GM23338 (cell line): ENCODE results near the gene PLXNA2.

ENCODE experiments used
- CREB1 ChIP-seq: fragments of 250-450 bp; sonication (Bioruptor Pico); IDR thresholded peaks from 2 replicates; pipeline ENCODE4 v1.5.0; 2020; ENCODE audit warnings: low read depth, mild to moderate bottlenecking, moderate library complexity
- CTCF ChIP-seq, 2 experiments: fragments of 200-600 bp in 1 of 2; sonication (generic) in 1 of 2; conservative IDR thresholded peaks; 2 replicates each; pipeline versions ENCODE4 v1.5.1 to v1.6.1; 2016 to 2017; ENCODE audit warnings: antibody characterized with exemption in 2 of 2, low read depth in 2 of 2, mild to moderate bottlenecking in 2 of 2, moderate library complexity in 1 of 2
- EZH2 ChIP-seq: fragments of 200-600 bp; sonication (generic); IDR thresholded peaks from one replicate; pipeline ENCODE4 v1.8.0; 2017; ENCODE audit warnings: antibody characterized with exemption, mild to moderate bottlenecking, low read depth; ENCODE audit not compliant: unreplicated experiment
- EZH2phosphoT487 ChIP-seq: fragments of 200-600 bp; sonication (generic); IDR thresholded peaks from one replicate; pipeline ENCODE4 v1.8.1; 2018; ENCODE audit warnings: antibody characterized with exemption; ENCODE audit not compliant: unreplicated experiment
- JUNB ChIP-seq: IDR thresholded peaks from one replicate; pipeline ENCODE4 v1.6.1; 2016; ENCODE audit warnings: antibody characterized with exemption; ENCODE audit not compliant: unreplicated experiment
- NANOG ChIP-seq: IDR thresholded peaks from 2 replicates; pipeline ENCODE4 v1.6.1; 2016; ENCODE audit warnings: antibody characterized with exemption, borderline replicate concordance
- POLR2AphosphoS5 ChIP-seq: IDR thresholded peaks from 2 replicates; pipeline ENCODE4 v1.6.1; 2016; ENCODE audit warnings: antibody characterized with exemption, low read depth
- STAT1 ChIP-seq: IDR thresholded peaks from one replicate; pipeline ENCODE4 v1.6.1; 2016; ENCODE audit warnings: antibody characterized with exemption; ENCODE audit not compliant: unreplicated experiment
- ZNF114 ChIP-seq: fragments of 250-450 bp; sonication (Bioruptor Pico); IDR thresholded peaks from 2 replicates; pipeline ENCODE4 v1.5.0; 2020; ENCODE audit warnings: mild to moderate bottlenecking, moderate library complexity
- ZNF331 ChIP-seq: fragments of 250-450 bp; sonication (Bioruptor Pico); IDR thresholded peaks from 2 replicates; pipeline ENCODE4 v1.5.0; 2020; ENCODE audit warnings: low read depth, mild to moderate bottlenecking, moderate library complexity
- ZNF462 ChIP-seq: fragments of 250-450 bp; sonication (Bioruptor Pico); IDR thresholded peaks from 2 replicates; pipeline ENCODE4 v1.5.0; 2020; ENCODE audit warnings: mild to moderate bottlenecking, moderate library complexity
- TF ChIP-seq, protein P1 (sequence below): IDR thresholded peaks from one replicate; pipeline ENCODE4 v1.6.1; 2018; ENCODE audit warnings: antibody characterized with exemption; ENCODE audit not compliant: unreplicated experiment
- TF ChIP-seq, protein P2 (sequence below): IDR thresholded peaks from 2 replicates; pipeline ENCODE4 v1.6.1; 2016; ENCODE audit warnings: antibody characterized with exemption

- TF ChIP-seq EZH2, result no peak
- no peak for TF ChIP-seq CTCF (conservative IDR thresholded peaks at IDR 0.05; ENCODE audit: low read depth in 2 of 2)
- TF ChIP-seq EZH2phosphoT487, result no peak
- no peak for TF ChIP-seq POLR2AphosphoS5
- TF ChIP-seq, protein P1, sequence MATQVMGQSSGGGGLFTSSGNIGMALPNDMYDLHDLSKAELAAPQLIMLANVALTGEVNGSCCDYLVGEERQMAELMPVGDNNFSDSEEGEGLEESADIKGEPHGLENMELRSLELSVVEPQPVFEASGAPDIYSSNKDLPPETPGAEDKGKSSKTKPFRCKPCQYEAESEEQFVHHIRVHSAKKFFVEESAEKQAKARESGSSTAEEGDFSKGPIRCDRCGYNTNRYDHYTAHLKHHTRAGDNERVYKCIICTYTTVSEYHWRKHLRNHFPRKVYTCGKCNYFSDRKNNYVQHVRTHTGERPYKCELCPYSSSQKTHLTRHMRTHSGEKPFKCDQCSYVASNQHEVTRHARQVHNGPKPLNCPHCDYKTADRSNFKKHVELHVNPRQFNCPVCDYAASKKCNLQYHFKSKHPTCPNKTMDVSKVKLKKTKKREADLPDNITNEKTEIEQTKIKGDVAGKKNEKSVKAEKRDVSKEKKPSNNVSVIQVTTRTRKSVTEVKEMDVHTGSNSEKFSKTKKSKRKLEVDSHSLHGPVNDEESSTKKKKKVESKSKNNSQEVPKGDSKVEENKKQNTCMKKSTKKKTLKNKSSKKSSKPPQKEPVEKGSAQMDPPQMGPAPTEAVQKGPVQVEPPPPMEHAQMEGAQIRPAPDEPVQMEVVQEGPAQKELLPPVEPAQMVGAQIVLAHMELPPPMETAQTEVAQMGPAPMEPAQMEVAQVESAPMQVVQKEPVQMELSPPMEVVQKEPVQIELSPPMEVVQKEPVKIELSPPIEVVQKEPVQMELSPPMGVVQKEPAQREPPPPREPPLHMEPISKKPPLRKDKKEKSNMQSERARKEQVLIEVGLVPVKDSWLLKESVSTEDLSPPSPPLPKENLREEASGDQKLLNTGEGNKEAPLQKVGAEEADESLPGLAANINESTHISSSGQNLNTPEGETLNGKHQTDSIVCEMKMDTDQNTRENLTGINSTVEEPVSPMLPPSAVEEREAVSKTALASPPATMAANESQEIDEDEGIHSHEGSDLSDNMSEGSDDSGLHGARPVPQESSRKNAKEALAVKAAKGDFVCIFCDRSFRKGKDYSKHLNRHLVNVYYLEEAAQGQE, result no peak
- no peak for TF ChIP-seq STAT1
- TF ChIP-seq JUNB, result no peak
- no peak for TF ChIP-seq CREB1 (CRISPR knock-in tag)
- no peak for TF ChIP-seq ZNF462
- TF ChIP-seq NANOG, result no peak
- no peak for TF ChIP-seq ZNF331 (CRISPR knock-in tag)
- TF ChIP-seq ZNF114 (CRISPR knock-in tag), result no peak
- TF ChIP-seq, protein P2, sequence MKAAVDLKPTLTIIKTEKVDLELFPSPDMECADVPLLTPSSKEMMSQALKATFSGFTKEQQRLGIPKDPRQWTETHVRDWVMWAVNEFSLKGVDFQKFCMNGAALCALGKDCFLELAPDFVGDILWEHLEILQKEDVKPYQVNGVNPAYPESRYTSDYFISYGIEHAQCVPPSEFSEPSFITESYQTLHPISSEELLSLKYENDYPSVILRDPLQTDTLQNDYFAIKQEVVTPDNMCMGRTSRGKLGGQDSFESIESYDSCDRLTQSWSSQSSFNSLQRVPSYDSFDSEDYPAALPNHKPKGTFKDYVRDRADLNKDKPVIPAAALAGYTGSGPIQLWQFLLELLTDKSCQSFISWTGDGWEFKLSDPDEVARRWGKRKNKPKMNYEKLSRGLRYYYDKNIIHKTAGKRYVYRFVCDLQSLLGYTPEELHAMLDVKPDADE, result no peak
These were observed 165.4 kb downstream of the PLXNA2 start for GRCh38 chr1:208078752-208079151.
